ENCODE measurements around the gene ZNF839.

DNA sequence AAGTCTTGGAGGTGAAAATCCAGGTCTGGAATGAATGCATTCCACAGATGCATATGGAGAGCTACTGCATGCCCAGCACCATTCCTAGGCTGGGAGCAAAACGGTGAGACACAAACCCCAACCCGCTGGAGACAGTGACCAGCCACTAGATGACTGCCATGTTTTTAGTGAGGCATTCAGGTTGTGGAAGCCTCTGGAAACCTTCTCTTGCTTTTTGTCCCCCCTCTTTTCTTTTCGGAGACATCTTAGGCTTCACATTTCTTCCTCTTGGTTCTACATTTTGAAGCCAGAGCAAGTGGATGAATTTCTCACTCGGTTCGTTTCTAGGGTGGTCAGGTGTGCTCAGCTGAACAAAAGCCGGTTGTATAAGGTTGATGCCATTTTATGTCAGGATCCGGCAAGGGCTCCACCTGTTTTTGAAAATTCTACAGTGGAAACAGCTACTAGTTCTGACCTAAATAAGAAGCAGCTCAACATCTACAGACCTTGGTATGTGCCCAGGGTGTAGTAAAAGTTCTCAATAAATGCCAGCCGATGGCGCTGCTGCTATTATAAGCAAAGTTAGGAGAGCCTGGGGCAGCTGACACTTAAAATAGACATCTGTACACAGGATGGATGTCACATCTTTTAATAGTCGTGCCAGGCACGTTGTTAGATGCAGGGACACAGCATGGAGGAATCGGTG is 1.8 kb upstream of the ZNF839 start:
- TF ChIP-seq CTCF (conservative IDR thresholded peaks at IDR 0.05; ENCODE audit: low read length) (peak; percentile 52), EZH2phosphoT487 (IDR thresholded peaks at IDR 0.05; ENCODE audit: borderline replicate concordance) (no peak)

Data from Loucy (cell line).